Heart left ventricle (tissue), 16 donors: ENCODE data around the gene RNF135. TPM values are rescaled to one million over a fixed set of nuclear protein-coding genes. Genes with fewer than 3 reads are reported as not detected.
"Not testable (repeated sequence)": the region's sequence is repeated elsewhere in the genome, so short reads cannot be mapped to it uniquely, and the experiment has no call there.

Experiments used
- ATAC-seq, 4 donors: fragments of 200-7000 bp; cut with Tn5 transposase; one replicate each; pipeline ENCODE4 v1.9.1; 2020 to 2022; ENCODE audit warnings: moderate library complexity in 4 of 4, mild to moderate bottlenecking in 3 of 4, moderate number of reproducible peaks in 1 of 4
- DNase-seq, 5 donors: peaks; one replicate each; pipeline ENCODE4 v3.0.0-alpha.2; 2020
- H3K27ac ChIP-seq, 12 donors: fragments of 200-600 bp; sonication (generic) in 4 of 12; one replicate each; pipeline versions ENCODE4 v1.5.0 to v1.8.0; 2016 to 2022; ENCODE audit warnings: mild to moderate bottlenecking in 2 of 12
- H3K27me3 ChIP-seq, 9 donors: fragments of 200-600 bp; sonication (generic) in 2 of 9; one replicate each; pipeline versions ENCODE4 v1.5.1 to v1.8.0; 2016 to 2022; ENCODE audit warnings: mild to moderate bottlenecking in 3 of 9
- H3K36me3 ChIP-seq, 9 donors: fragments of 200-600 bp; sonication (generic) in 2 of 9; one replicate each; pipeline versions ENCODE4 v1.5.0 to v1.8.0; 2018 to 2022; ENCODE audit warnings: mild to moderate bottlenecking in 2 of 9
- H3K4me1 ChIP-seq, 12 donors: fragments of 200-600 bp; sonication (generic) in 4 of 12; one replicate each; pipeline versions ENCODE4 v1.5.0 to v1.8.0; 2016 to 2022; ENCODE audit warnings: mild to moderate bottlenecking in 3 of 12
- H3K4me3 ChIP-seq, 12 donors: fragments of 200-600 bp; sonication (generic) in 4 of 12; one replicate each; pipeline versions ENCODE4 v1.5.0 to v1.8.0; 2017 to 2022; ENCODE audit warnings: mild to moderate bottlenecking in 9 of 12, moderate library complexity in 4 of 12
- H3K9me3 ChIP-seq, 12 donors: fragments of 200-600 bp; sonication (generic) in 4 of 12; one replicate each; pipeline versions ENCODE4 v1.5.0 to v1.8.0; 2016 to 2022; ENCODE audit warnings: mild to moderate bottlenecking in 1 of 12
- POLR2A ChIP-seq, 2 donors: fragments of 450-650 bp; IDR thresholded peaks; one replicate each; pipeline ENCODE4 v1.6.1; 2017; ENCODE audit warnings: antibody characterized with exemption in 2 of 2, mild to moderate bottlenecking in 2 of 2, moderate library complexity in 2 of 2
- WGBS, 4 donors: extraction: QIAGEN DNeasy Blood & Tissue Kit in 2 of 4; methylation state at CpG; one replicate each; pipeline versions ENCODE4 v1.1.5 to v1.1.7; 2013 to 2018; 5-methylcytosine and 5-hydroxymethylcytosine counted together
- intact Hi-C, 10 donors: fragments of 100-400 bp; cut with DNase I; formaldehyde crosslinking; loops; one replicate each; pipeline versions ENCODE4 v1.11.1 to v1.14.2; 2022
- polyA plus RNA-seq, 2 donors: library from polyadenylated mRNA; stranded (reverse); fragments of 200-250 nt; gene quantifications; one replicate each; pipeline ENCODE4 v1.2.3, GENCODE V29; 2013
- total RNA-seq, 9 donors: library from RNA; depleted of rRNA in 2 of 9; stranded (reverse); fragments of >200 nt in 2 of 9; fragmentation: NEBNext Ultra II Directional in 3 of 9; extraction: Animal tissue kit (Norgen Biotek cat#: 25700) in 3 of 9; gene quantifications; one replicate each; pipeline versions ENCODE4 v1.1.0 to v1.2.4, GENCODE V29; 2016 to 2023
- TF ChIP-seq, protein P1 (sequence below), 12 donors: fragments of 200-600 bp; sonication (generic) in 4 of 12; IDR thresholded peaks; one replicate each; pipeline versions ENCODE4 v1.5.0 to v1.8.0; 2018 to 2022; ENCODE audit warnings: antibody characterized with exemption in 12 of 12, mild to moderate bottlenecking in 5 of 12
- donor health status: ischemic (EF 13 %, LVEDD 7.1; RV severe dilation, severe dysfunction).
- donor health status: healthy with polysubstance abuse.
- donor health status: DM: no; HTN: yes; CAD: no.
- donor health status: DM: no; HTN: no; CAD: no.
- donor health status: ischemic (EF 25% LVEDD 6.9; RV normal size, moderate dysfunction).
- donor health status: ischemic (EF 25% LVEDD 5.7; RV mildly dilated, moderate dysfunction).
- donor health status: healthy.
- donor health status: DM: yes; HTN: yes; CAD: no.
- donor health status: ischemic (EF 35%, LVEDD 5.7; RV mildly dilated, moderate dysfunction).
- donor health status: nonischemic (EF 11% LVEDD 7.7; RV severe dilation, severe dysfunction).
- donor health status: DM: yes; HTN: yes; CAD: no.
- donor health status: PGD.
- donor health status: ischemic (EF 29% LVEDD 5.4; RV normal size, mild dysfunction).
- donor health status: nonischemic (EF 23%, LVEDD 6.1; RV moderate dilation, normal function).

Gene RNF135
- total and polyA plus RNA-seq, 11 donors = 3.9 to 19.1 (median 5.0) TPM

DNA sequence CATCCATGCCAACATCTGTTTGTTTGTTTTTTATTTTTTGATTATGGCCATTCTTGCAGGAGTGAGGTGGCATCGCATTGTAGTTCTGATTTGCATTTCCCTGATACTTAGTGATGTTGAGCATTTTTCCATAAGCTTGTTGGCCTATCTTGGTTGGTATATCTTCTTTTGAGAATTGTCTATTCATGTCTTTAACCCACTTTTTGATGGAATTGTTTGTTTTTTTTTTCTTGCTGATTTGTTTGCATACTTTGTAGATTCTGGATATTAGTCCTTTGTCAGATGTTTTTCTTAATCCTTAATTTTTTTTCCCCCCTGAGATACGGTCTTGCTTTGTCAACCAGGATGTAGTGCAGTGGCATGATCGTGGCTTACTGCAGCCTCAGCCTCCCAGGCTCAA is 43.0 kb downstream of the RNF135 start:
- H3K27ac ChIP-seq = no peak overlapping the region
- no peak for DNase-seq
- TF ChIP-seq POLR2A (IDR thresholded peaks at IDR 0.05) = no peak
- TF ChIP-seq, protein P1, sequence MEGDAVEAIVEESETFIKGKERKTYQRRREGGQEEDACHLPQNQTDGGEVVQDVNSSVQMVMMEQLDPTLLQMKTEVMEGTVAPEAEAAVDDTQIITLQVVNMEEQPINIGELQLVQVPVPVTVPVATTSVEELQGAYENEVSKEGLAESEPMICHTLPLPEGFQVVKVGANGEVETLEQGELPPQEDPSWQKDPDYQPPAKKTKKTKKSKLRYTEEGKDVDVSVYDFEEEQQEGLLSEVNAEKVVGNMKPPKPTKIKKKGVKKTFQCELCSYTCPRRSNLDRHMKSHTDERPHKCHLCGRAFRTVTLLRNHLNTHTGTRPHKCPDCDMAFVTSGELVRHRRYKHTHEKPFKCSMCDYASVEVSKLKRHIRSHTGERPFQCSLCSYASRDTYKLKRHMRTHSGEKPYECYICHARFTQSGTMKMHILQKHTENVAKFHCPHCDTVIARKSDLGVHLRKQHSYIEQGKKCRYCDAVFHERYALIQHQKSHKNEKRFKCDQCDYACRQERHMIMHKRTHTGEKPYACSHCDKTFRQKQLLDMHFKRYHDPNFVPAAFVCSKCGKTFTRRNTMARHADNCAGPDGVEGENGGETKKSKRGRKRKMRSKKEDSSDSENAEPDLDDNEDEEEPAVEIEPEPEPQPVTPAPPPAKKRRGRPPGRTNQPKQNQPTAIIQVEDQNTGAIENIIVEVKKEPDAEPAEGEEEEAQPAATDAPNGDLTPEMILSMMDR (IDR thresholded peaks at IDR 0.05) = no peak
- no peak overlapping the region for H3K4me3 ChIP-seq
- no peaks in the 10 kb centered on the region for H3K36me3 ChIP-seq
- no peaks in the 10 kb centered on the region for H3K9me3 ChIP-seq
- 93 to 96% (median 95%) methylated on average over 3 of the region's 3 CpGs for WGBS, 4 donors
- intact Hi-C loops = loop anchor here in 8 of 10 donors (2.0 to 5.0 kb wide), 3 partner anchors 83 to 203 kb away; no protein-coding TSS in a partner anchor
- H3K4me1 ChIP-seq = peaks cover 0 to 19% (median 3%) of the 10 kb centered on the region in 12 donors
- ATAC-seq = no peak
- no peaks in the 10 kb centered on the region for H3K27me3 ChIP-seq

DNA sequence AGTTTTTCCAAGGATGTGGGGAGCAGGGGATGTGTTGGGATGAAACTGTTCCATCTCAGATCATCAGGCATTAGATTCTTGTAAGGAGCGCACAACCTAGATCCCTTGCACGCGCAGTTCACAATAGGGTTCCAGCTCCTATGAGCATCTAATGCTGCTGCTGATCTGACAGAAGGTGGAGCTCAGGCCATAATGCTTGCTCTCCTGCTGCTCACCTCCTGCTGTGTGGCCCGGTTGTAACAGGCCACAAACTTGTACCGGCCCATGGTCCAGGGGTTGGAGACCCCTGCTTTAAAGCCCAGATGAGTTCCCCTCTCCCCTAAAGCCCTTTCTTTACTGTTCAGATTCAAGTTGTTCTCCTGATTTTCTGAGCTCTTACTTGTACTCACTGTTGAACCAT is 44.8 kb downstream of the RNF135 start:
- Histone ChIP-seq H3K27ac (no peak overlapping the region), H3K36me3 (no peaks in the 10 kb centered on the region), H3K4me1 (peaks cover 0 to 14% (median 2%) of the 10 kb centered on the region in 12 donors), H3K27me3 (no peaks in the 10 kb centered on the region), H3K9me3 (no peaks in the 10 kb centered on the region), H3K4me3 (no peak overlapping the region)
- ATAC-seq (peak in 1 of 4 donors; percentile 54), DNase-seq (no peak)
- WGBS, 4 donors = 62 to 73% (median 68%) methylated on average over 5 of the region's 5 CpGs
- TF ChIP-seq, protein P1 (IDR thresholded peaks at IDR 0.05) = peak in 5 of 12 donors; percentile 6 to 24 (median 13)
- no peak for TF ChIP-seq POLR2A (IDR thresholded peaks at IDR 0.05)
- intact Hi-C loops = loop anchor here in 6 of 10 donors (2.0 to 5.0 kb wide), 3 partner anchors 199 to 202 kb away; no protein-coding TSS in a partner anchor

DNA sequence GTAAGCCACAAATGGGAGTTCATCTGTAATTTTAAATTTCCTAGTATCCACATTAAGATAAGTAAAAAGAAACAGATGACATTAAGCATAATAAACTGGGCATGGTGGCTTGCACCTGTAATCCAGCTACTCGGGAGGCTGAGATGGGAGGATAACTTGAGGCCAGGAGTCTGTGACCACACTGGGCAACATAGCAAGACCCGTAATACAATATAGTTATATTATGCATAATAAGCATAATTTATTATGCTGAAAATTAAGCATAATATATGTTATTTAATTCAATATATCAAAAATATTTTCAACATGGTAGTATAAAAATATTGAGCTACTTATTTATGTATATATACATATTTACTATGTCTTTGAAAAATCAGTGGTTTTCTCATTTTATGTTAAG is 48.2 kb downstream of the RNF135 start:
- Histone ChIP-seq H3K36me3 (peaks cover 0 to 5% (median 0%) of the 10 kb centered on the region in 9 donors), H3K4me3 (no peak overlapping the region), H3K27ac (no peak overlapping the region), H3K9me3 (no peaks in the 10 kb centered on the region), H3K27me3 (no peaks in the 10 kb centered on the region), H3K4me1 (peaks cover 0 to 14% (median 2%) of the 10 kb centered on the region in 12 donors)
- DNase-seq (no peak), ATAC-seq (no peak)
- WGBS, 4 donors = 95 to 99% (median 98%) methylated on average over 2 of the region's 2 CpGs
- intact Hi-C loops = loop anchor here in 1 of 10 donors (5.0 kb wide), 1 partner anchor 198 kb away; no protein-coding TSS in a partner anchor
- TF ChIP-seq POLR2A (IDR thresholded peaks at IDR 0.05) = no peak
- TF ChIP-seq, protein P1 (IDR thresholded peaks at IDR 0.05) = no peak

DNA sequence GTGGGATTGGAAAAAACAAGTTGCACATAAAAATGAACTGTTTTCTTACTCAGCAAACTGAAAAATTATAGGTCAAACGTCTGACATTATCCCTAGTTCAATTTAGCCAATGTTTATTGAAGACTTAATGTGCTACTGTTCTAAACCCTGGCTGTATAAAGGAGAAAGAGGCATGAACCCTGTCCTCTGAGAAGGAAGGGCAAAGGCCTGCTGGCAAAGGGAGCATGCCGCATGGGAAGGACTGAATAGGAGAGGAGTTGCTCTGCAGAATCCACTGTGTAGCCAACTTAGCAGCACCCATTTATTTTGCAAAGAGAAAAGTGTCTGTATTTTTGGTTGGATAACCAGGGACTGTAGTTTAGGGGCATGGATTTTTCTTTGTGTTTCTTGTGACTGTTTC is 52.3 kb downstream of the RNF135 start:
- H3K4me1 ChIP-seq, intact Hi-C loops, H3K9me3 ChIP-seq, H3K27me3 ChIP-seq, H3K27ac ChIP-seq, H3K4me3 ChIP-seq, ATAC-seq, DNase-seq: not testable (repeated sequence)
- H3K36me3 ChIP-seq = peaks cover 0 to 17% (median 0%) of the 10 kb centered on the region in 9 donors
- 40 to 51% (median 45%) methylated on average over 1 to 2 of the region's 2 CpGs for WGBS, 4 donors

DNA sequence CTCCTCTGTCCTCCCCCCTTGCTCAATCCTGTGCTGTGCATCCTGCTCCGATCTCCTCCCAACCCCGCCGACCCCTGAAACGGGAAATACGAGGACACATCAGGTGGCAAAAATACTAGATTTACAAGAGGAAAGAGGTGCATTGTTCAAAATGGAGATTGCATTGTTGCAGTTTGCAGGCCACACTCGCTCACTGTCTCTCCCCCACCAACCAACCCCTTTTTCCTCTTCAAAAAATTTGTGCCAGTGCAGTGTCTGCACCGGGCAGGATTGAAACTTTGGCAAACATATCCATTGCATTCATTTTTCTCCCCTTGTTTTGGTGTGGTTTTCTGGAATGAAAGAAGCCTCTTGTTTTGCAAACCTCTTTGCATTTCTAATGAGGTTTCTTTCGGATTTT is 61.0 kb downstream of the RNF135 start:
- peaks cover 0 to 35% (median 10%) of the 10 kb centered on the region in 9 donors for H3K36me3 ChIP-seq
- H3K27ac ChIP-seq = no peak overlapping the region
- no peak for TF ChIP-seq POLR2A (IDR thresholded peaks at IDR 0.05)
- TF ChIP-seq, protein P1 (IDR thresholded peaks at IDR 0.05) = no peak
- 76 to 82% (median 79%) methylated on average over 8 of the region's 8 CpGs for WGBS, 4 donors
- no peak overlapping the region for H3K4me3 ChIP-seq
- no peak for ATAC-seq
- no peaks in the 10 kb centered on the region for H3K27me3 ChIP-seq
- H3K9me3 ChIP-seq = no peaks in the 10 kb centered on the region
- no peak for DNase-seq
- H3K4me1 ChIP-seq = no peaks in the 10 kb centered on the region
- intact Hi-C loops = no loop called here

DNA sequence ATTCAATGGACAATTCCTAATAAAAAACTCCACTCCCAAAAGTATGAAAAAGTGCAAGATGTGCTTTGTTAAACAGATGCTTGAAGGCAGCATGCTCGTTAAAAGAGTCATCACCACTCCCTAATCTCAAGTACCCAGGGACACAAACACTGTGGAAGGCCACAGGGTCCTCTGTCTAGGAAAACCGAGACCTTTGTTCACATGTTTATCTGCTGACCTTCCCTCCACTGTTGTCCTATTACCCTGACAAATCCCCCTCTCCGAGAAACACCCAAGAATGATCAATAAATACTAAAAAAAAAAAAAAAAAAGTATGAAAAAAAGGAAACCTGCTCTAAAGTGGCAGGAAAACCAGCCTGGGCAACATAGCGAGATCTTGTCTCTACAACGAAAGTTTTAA is 64.8 kb downstream of the RNF135 start:
- ATAC-seq, H3K4me3 ChIP-seq, H3K4me1 ChIP-seq, DNase-seq, H3K9me3 ChIP-seq, H3K27me3 ChIP-seq, intact Hi-C loops, H3K27ac ChIP-seq: not testable (repeated sequence)
- WGBS, 4 donors = 86 to 88% (median 87%) methylated on average over 5 of the region's 5 CpGs
- H3K36me3 ChIP-seq = peaks cover 0 to 33% (median 10%) of the 10 kb centered on the region in 9 donors

DNA sequence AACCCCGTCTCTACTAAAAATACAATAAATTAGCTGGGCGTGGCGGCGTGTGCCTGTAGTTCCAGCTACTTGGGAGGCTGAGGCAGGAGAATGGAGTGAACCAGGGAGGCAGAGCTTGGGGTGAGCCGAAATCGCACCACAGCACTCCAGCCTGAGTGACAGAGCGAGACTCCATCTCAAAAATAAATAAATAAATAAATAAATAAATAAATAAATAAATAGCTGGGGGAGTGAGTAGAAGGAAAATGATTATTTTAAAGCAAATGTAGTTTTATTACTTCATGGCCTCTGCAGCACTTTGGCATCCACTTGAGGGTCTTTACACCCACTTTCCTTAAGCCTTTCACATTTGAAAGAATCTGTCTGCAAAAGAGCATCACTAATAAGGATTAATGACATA is 70.0 kb downstream of the RNF135 start:
- H3K4me1 ChIP-seq, H3K4me3 ChIP-seq, H3K36me3 ChIP-seq, ATAC-seq, H3K27ac ChIP-seq, DNase-seq, H3K27me3 ChIP-seq, intact Hi-C loops, H3K9me3 ChIP-seq: not testable (repeated sequence)
- 96 to 99% (median 97%) methylated on average over 7 of the region's 7 CpGs for WGBS, 4 donors
